Measurements from ENCODE around the gene TRPM6.

Gene TRPM6

GRCh38 chr9:74775396-74775795 lies 112.3 kb downstream of the TRPM6 start:
- Histone ChIP-seq H4K20me1 (ENCODE audit: insufficient read depth, low read length) (no peaks in the 10 kb centered on the region), H3K36me3 (replicated peaks; ENCODE audit: low read depth, low read length) (no peaks in the 10 kb centered on the region), H3K9me3 (ENCODE audit: insufficient read depth, low read length) (no peaks in the 10 kb centered on the region), H3K4me1 (ENCODE audit: low read length) (peaks cover 31% of the 10 kb centered on the region), H2AFZ (ENCODE audit: low read depth, low read length) (no peak overlapping the region), H3K27me3 (ENCODE audit: low read depth, low read length) (peaks cover 37% of the 10 kb centered on the region), H3K27ac (ENCODE audit: low read length) (no peak overlapping the region), H3K4me2 (ENCODE audit: low read length) (no peak overlapping the region), H3K4me3 (ENCODE audit: low read length) (no peak overlapping the region), H3K79me2 (ENCODE audit: low read length) (no peaks in the 10 kb centered on the region), H3K9ac (ENCODE audit: low read length) (no peak overlapping the region)
- TF ChIP-seq CTCF (IDR thresholded peaks at IDR 0.05; ENCODE audit: low read depth, low read length) (no peak), EZH2phosphoT487 (IDR thresholded peaks at IDR 0.05; ENCODE audit: low read depth) (no peak)

GRCh38 chr9:74773886-74774479 lies 113.7 kb downstream of the TRPM6 start:
- H4K20me1 ChIP-seq (ENCODE audit: insufficient read depth, low read length): no peaks in the 10 kb centered on the region
- H3K9ac ChIP-seq (ENCODE audit: low read length): no peak overlapping the region
- H3K36me3 ChIP-seq (replicated peaks; ENCODE audit: low read depth, low read length): no peaks in the 10 kb centered on the region
- H3K4me3 ChIP-seq (ENCODE audit: low read length): no peak overlapping the region
- peaks cover 31% of the 10 kb centered on the region for H3K4me1 ChIP-seq (ENCODE audit: low read length)
- no peaks in the 10 kb centered on the region for H3K79me2 ChIP-seq (ENCODE audit: low read length)
- TF ChIP-seq CTCF (IDR thresholded peaks at IDR 0.05; ENCODE audit: low read depth, low read length): peak; percentile 92
- TF ChIP-seq EZH2phosphoT487 (IDR thresholded peaks at IDR 0.05; ENCODE audit: low read depth): no peak
- H3K9me3 ChIP-seq (ENCODE audit: insufficient read depth, low read length): no peaks in the 10 kb centered on the region
- peaks cover 43% of the 10 kb centered on the region for H3K27me3 ChIP-seq (ENCODE audit: low read depth, low read length)
- no peak overlapping the region for H3K27ac ChIP-seq (ENCODE audit: low read length)
- no peak overlapping the region for H2AFZ ChIP-seq (ENCODE audit: low read depth, low read length)
- H3K4me2 ChIP-seq (ENCODE audit: low read length): no peak overlapping the region

GRCh38 chr9:74772121-74772520 lies 115.6 kb downstream of the TRPM6 start:
- TF ChIP-seq EZH2phosphoT487 (IDR thresholded peaks at IDR 0.05; ENCODE audit: low read depth) (no peak), CTCF (IDR thresholded peaks at IDR 0.05; ENCODE audit: low read depth, low read length) (no peak)
- 0 out of 2 replicates have a peak overlapping the region, but pooled peaks have one; percentile 16 for H3K27ac ChIP-seq (ENCODE audit: low read length)
- peak overlapping the region; percentile 65 for H3K4me3 ChIP-seq (ENCODE audit: low read length)
- H3K36me3 ChIP-seq (replicated peaks; ENCODE audit: low read depth, low read length): no peaks in the 10 kb centered on the region
- no peaks in the 10 kb centered on the region for H3K79me2 ChIP-seq (ENCODE audit: low read length)
- H3K27me3 ChIP-seq (ENCODE audit: low read depth, low read length): peaks cover 49% of the 10 kb centered on the region
- H3K4me2 ChIP-seq (ENCODE audit: low read length): peak overlapping the region; percentile 79
- H3K4me1 ChIP-seq (ENCODE audit: low read length): peaks cover 31% of the 10 kb centered on the region
- no peaks in the 10 kb centered on the region for H4K20me1 ChIP-seq (ENCODE audit: insufficient read depth, low read length)
- H3K9ac ChIP-seq (ENCODE audit: low read length): no peak overlapping the region
- no peak overlapping the region for H2AFZ ChIP-seq (ENCODE audit: low read depth, low read length)
- no peaks in the 10 kb centered on the region for H3K9me3 ChIP-seq (ENCODE audit: insufficient read depth, low read length)

- Histone ChIP-seq H3K27ac (ENCODE audit: low read length) (0 out of 2 replicates have a peak overlapping the region, but pooled peaks have one; percentile 16), H3K27me3 (ENCODE audit: low read depth, low read length) (peaks cover 49% of the 10 kb centered on the region), H3K4me2 (ENCODE audit: low read length) (peak overlapping the region; percentile 79), H3K36me3 (replicated peaks; ENCODE audit: low read depth, low read length) (no peaks in the 10 kb centered on the region), H3K9me3 (ENCODE audit: insufficient read depth, low read length) (no peaks in the 10 kb centered on the region), H3K4me3 (ENCODE audit: low read length) (peak overlapping the region; percentile 65), H4K20me1 (ENCODE audit: insufficient read depth, low read length) (no peaks in the 10 kb centered on the region), H3K4me1 (ENCODE audit: low read length) (peaks cover 27% of the 10 kb centered on the region), H2AFZ (ENCODE audit: low read depth, low read length) (no peak overlapping the region), H3K79me2 (ENCODE audit: low read length) (no peaks in the 10 kb centered on the region), H3K9ac (ENCODE audit: low read length) (no peak overlapping the region)
- TF ChIP-seq CTCF (IDR thresholded peaks at IDR 0.05; ENCODE audit: low read depth, low read length): no peak
- TF ChIP-seq EZH2phosphoT487 (IDR thresholded peaks at IDR 0.05; ENCODE audit: low read depth): no peak
Observed at GRCh38 chr9:74771672-74772071, 116.0 kb downstream of the TRPM6 start.

Data from OCI-LY3 (cell line).